HG03095 (cell line): Measurements from ENCODE around the gene OR5L2.
"Not testable (repeated sequence)": the region's sequence is repeated elsewhere in the genome, so short reads cannot be mapped to it uniquely, and the experiment has no call there.

Experiments used
- ATAC-seq: cut with Tn5 transposase; IDR thresholded peaks from one replicate; pipeline ENCODE4 v1.9.1; 2021; ENCODE audit warnings: moderate library complexity; ENCODE audit not compliant: unreplicated experiment

The OR5L2 gene

DNA sequence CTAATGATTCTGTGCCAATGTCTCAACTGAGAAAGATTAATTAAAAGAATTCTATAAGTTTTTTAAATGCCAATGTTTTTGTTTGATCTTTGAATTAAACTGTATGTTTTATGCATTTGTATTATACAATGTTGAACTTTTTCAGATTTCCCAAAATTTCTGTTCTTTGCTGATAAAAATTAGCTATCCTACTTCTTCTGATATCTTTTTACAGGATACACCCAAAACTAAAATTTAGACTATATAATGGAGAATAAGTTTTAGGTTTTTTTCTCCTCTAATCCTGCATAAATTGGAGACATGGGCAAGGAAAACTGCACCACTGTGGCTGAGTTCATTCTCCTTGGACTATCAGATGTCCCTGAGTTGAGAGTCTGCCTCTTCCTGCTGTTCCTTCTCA is at the start of gene OR5L2:
Gene OR5L2, plus strand, starts transcription at position 301 of the 400 bp plus-strand sequence. Its CDS starts 0 bp downstream, at position 301.
- ATAC-seq, result no peak

DNA sequence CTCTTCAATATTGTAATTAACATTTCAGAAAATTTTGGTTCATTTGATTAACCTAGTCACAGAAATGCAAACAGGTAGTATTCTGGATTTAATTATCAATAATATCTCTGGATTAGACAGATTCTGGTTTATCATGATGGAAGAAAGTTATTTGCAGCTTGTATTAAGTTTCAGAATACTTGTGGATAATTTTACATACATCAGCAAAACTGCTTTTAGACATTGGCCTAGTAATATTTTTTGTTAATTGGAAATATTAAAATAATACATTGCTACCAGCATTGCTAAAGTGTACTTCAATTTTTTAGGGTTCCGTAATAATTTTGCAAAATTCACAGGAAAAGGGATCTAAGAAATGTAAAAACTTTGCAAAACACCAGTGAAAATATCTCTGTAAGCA is 35.4 kb upstream of the OR5L2 start:
- ATAC-seq, result no peak

DNA sequence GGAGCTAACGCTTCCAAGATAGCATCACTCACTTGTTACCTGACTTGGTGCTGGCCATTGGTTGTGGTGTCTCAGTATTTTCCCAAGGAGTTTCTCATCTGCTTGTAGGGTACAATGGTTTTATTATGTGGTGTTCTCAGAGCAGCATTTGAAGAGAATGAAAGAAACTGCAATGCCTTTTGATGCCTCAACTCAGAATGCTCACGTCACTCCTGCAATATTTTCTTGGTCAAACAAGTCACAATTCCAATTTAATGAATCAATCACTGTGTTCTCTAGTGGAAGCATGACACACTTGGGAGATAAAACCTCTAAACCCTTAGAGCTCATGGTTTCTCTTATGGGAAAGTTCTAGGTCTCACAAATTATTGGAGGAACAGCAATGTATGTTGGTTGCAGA is 33.7 kb upstream of the OR5L2 start:
- ATAC-seq, result no peak

GRCh38 chr11:55795256-55795655 is 31.8 kb upstream of the OR5L2 start, which contains the start of gene OR5D14:
OR5D14 (plus strand) TSS chr11:55795556; CDS start chr11:55795556, 0 bp downstream.
- no peak for ATAC-seq

DNA sequence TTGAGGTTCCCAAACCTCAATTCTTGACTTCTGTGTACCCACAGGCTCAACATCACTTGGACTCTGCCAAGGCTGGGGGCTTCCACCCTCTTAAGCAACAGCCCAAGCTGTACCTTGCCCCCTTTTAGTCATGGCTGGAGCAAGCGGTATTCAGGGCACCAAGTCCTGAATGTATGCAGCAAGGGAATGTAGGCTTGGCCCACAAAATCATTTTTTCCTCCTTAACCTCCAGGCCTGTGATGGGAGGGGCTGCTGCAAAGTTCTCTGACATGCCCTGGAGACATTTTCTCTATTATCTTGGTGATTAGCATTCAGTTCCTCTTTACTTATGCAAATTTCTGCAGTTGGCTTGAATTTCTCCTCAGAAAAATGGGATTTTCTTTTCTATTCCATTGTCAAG is 20.8 kb upstream of the OR5L2 start:
- no peak for ATAC-seq

GRCh38 chr11:55811067-55811466 is 16.0 kb upstream of the OR5L2 start, which contains the start of gene OR5L1:
OR5L1 (plus strand) TSS chr11:55811367; CDS start chr11:55811467, 100 bp downstream.
- ATAC-seq, result no peak

- ATAC-seq, result no peak
Observed at GRCh38 chr11:55819330-55819729, 7.7 kb upstream of the OR5L2 start, which contains the start of gene OR5D18. OR5D18 (plus strand) TSS chr11:55819630; CDS start chr11:55819630, 0 bp downstream.

DNA sequence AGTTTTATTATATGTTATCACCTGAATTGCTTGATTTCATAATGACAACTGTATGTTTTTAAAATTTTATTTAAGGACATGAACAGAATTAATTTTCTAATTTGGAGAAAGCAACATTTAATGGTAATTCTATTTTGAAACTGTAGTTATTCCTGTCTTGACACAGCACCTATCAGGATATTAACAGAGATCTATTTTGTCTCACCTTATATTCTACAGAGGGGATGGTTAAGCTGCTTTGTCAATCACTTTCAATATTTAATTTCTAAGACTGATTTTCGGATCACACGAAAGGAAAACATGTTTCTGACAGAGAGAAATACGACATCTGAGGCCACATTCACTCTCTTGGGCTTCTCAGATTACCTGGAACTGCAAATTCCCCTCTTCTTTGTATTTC is 11.4 kb downstream of the OR5L2 start, which contains the start of gene OR5D16:
Gene OR5D16, plus strand, starts transcription at position 301 of the 400 bp plus-strand sequence. Its CDS starts 0 bp downstream, at position 301.
- ATAC-seq, result no peak

DNA sequence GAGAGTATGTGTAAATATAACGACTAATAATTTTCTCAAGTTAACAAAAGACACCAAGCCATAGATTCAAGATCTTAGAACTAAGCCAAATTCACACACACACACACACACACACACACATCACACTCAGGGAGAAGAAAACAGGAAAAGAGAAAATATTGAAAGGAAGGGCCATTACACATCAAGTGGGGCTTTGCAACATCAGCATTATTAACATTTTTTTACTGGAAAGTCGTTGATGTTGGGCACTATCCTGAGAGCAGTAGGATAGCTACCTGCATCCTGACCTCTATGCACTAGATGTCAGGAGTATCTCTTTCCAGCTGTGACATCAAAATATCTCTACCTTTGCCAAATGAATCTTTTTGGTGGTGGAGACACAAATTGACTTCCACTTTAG is 20.4 kb downstream of the OR5L2 start:
- no peak for ATAC-seq

DNA sequence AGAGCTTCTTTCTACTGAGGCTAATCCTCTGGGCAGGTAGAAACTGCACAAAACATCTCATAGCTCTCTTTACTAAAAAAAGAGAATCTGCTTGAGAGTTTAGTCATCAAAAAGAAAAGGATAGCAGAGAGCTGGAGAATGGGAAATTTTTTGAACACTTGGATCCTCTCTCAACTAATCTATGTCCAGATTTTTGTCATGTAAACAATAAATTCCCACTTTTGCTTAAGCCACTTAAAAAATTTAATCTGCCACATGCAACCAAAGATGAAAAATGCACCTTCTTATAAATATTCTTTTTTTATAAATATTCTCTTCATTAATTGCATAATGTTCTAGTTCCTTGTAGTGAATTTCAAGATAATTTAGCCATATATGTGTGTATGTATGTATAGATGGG is 22.0 kb downstream of the OR5L2 start:
- no peak for ATAC-seq

DNA sequence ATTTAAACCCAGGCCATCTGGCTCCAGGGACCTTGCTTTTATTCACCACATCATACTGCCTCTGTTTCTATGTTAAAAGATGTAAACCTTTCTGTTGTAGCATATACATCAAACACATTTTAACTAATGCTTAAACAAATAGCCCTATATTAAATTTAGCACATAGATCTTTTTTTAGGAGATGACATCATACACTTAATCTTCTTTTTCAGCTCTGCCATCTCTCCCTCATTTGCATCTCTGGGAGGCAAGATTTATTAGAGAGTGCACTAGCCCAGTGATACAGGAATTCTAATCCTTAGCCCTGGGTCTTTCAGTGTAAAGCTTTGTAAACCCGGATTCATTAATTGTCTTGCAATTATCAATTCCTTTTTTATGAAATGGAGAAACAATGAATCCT is 25.1 kb downstream of the OR5L2 start:
- ATAC-seq, result no peak

DNA sequence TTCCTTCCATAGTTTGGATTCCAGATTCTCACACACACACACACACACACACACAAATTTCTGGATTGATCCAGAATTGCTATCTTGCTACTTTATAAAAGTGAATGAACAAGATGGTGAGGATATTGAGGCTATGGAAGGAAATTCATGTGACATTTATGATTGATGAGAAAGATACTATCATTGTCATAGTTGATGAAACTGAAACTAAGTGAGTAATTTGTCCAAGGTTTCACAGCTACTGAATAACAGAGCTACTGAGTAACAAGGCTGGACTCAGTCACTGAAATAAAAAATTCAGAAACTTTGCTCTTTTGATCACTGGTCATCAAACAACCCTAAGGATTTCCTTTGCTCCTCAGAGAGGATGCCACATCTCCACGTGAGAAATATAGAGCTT is 27.7 kb downstream of the OR5L2 start:
- no peak for ATAC-seq

GRCh38 chr11:55867354-55867753 is 40.3 kb downstream of the OR5L2 start:
- ATAC-seq, result not testable (repeated sequence)

- not testable (repeated sequence) for ATAC-seq
Observed at GRCh38 chr11:55872731-55873130, 45.7 kb downstream of the OR5L2 start.

DNA sequence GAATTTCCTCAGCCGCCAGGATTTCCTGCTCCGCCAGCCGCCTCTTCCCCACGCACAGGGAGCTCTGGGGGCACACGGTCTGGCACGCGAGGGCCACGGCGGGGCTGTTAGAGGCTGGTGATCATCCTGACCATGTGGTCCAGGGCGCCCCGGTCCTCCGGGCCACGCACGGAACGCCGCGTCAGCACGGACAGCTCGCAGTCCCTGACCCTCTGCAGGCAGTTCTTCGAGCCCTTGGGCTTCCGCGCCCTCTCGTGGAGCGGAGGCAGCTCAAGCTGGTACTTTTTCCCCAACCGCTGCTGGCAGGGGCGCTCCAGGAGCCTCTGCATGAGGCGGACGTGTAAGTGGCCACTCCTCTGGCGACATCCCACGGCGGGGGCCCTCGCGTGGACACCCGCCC is 46.1 kb downstream of the OR5L2 start:
- ATAC-seq, result not testable (repeated sequence)
